Measurements from ENCODE around the gene MANEA.
A peak's percentile ranks its signal among the peaks of the same experiment; 100 is the strongest.

The MANEA gene

DNA sequence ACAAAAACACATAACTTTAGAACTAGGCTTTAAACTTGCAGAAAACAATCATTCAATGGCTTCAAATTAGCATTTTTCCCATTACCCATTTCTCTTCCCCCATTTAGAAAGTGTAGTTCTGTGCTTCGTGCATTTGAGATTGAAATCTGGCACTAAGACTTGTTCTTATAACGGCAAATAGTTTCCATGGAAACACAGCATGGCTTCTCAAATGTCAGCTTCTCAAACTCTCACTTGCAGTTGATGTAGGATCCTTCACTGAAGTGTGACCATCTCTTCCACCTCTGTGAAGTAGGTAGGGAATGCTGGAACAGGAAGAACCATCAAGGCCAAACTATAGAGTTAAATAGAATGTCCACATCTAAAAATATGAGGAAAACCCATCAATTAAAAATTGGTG, 52.2 kb downstream of the MANEA start:
- TF ChIP-seq ZFX (IDR thresholded peaks at IDR 0.05), result no peak
- TF ChIP-seq, protein P1, sequence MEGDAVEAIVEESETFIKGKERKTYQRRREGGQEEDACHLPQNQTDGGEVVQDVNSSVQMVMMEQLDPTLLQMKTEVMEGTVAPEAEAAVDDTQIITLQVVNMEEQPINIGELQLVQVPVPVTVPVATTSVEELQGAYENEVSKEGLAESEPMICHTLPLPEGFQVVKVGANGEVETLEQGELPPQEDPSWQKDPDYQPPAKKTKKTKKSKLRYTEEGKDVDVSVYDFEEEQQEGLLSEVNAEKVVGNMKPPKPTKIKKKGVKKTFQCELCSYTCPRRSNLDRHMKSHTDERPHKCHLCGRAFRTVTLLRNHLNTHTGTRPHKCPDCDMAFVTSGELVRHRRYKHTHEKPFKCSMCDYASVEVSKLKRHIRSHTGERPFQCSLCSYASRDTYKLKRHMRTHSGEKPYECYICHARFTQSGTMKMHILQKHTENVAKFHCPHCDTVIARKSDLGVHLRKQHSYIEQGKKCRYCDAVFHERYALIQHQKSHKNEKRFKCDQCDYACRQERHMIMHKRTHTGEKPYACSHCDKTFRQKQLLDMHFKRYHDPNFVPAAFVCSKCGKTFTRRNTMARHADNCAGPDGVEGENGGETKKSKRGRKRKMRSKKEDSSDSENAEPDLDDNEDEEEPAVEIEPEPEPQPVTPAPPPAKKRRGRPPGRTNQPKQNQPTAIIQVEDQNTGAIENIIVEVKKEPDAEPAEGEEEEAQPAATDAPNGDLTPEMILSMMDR (conservative IDR thresholded peaks at IDR 0.05), result no peak
- H3K27ac ChIP-seq, result no peak overlapping the region

DNA sequence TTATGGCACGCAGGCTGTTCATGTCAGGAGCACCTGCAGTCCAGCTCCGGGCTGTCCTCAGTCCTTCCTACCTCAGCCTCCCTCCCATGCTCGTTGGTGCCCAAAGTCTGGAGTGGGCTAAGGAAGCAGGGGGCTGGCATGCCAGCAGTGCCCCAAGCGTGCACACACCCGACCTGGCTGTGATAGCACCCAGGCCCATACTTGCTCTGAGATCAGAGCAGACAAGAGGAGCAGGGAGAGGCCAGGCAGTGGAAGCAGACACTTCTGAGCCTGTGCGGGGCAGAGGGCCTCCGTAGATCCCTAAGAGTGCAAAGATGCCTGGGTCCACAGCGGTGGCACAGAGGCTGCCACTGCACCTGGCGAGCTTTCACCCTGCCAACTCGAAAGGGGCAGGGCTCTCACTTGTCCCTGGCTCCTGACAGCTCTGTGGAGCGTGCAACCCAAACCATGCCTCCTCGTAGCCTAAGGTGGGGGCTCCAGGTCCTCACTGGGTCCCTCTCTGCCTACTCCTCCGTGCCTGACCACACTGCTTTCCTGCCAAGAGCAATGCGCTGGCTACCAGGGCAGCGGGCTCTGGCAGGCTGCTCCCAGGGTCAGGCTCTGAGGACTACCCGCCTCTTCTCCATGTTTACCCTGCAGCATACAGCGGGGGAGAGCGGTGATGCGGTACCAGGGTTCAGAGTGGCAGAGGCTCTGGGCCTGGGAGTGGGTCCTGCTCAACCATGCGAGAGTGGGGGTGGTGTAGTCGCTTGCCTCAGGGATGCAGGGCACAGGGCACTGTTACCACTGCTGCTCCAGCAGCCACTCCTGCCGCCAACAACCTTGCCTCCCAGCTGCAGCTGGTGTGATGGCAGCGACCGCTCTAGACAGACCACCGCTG, 59.5 kb downstream of the MANEA start:
- H3K27ac ChIP-seq, result no peak overlapping the region
- TF ChIP-seq ZFX (IDR thresholded peaks at IDR 0.05), result no peak
- TF ChIP-seq, protein P1 (conservative IDR thresholded peaks at IDR 0.05), result no peak

DNA sequence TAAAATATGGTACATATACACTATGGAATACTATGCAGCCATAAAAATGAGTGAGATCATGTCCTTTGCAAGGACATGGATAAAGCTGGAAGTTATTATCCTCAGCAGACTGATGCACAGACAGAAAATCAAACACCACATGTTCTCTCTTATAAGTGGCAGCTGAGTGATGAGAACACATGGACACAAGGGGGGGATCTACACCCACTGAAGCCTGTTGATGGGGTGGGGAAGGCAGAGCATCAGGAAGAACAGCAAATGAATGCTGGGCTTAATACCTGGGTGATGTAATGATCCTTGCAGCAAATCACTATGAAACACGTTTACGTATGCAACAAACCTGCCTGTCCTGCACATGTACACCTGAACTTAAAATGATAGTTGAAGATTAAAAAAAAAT, 71.3 kb downstream of the MANEA start:
- no peak for TF ChIP-seq ZFX (IDR thresholded peaks at IDR 0.05)
- TF ChIP-seq, protein P1 (conservative IDR thresholded peaks at IDR 0.05), result peak; percentile 18
- no peak overlapping the region for H3K27ac ChIP-seq

DNA sequence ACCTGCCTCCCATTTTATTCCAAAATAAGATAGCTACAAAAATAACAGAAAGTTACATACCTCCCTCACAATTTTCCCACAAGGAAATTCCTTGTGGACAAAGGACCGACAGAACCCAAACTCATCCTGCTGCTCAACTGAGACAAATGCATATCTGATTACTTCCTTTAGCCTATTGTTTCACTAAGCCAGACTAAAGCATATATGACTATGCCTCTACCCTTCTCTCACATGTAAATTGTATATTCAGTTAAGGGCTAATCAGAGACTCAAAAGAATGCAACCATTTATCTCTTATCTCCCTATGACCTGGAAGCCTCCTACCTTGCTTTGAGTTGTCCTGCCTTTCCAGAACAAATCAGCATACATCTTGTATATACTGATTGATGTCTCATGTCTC, 72.1 kb downstream of the MANEA start:
- no peak overlapping the region for H3K27ac ChIP-seq
- TF ChIP-seq, protein P1 (conservative IDR thresholded peaks at IDR 0.05), result no peak
- TF ChIP-seq ZFX (IDR thresholded peaks at IDR 0.05), result no peak

DNA sequence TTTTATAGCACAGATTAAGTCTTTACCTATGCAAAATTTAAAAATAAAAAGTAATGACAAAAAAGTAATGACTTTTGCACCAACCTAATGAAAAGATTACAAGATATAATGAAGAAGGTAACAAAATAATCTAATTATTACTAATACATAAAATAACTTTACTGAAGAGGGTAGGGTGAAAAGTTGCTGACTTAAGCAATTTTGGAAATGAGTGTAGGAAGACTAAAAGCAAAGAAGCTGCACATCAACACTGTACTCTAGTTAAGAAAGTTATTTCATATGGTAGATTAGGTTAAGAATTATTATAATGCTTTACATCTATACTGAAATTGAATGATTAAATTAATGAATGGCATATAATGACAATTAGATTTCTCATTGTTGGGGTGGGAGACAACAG, 76.8 kb downstream of the MANEA start:
- TF ChIP-seq ZFX (IDR thresholded peaks at IDR 0.05), result no peak
- TF ChIP-seq, protein P1 (conservative IDR thresholded peaks at IDR 0.05), result no peak
- H3K27ac ChIP-seq, result no peak overlapping the region

DNA sequence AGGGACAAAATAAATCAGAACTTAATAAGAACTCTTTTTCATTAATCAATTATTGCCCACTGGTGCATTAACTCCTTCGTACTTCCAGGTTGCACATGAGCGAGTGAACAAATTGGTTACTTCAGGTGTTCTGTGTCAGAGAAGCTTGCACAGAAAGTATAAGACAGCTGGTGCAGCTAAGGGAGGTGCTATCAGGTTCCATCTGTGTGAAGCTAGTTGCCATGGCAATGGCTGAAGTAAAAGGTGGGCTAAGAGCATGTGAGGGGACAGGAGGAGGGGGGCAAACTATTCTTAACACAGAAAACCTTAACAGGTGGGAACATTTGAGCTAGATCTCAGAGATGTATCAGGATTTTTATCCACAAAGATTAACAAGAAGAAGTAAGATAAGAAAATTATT, 81.6 kb downstream of the MANEA start:
- H3K27ac ChIP-seq, result no peak overlapping the region
- TF ChIP-seq, protein P1 (conservative IDR thresholded peaks at IDR 0.05), result no peak
- TF ChIP-seq ZFX (IDR thresholded peaks at IDR 0.05), result no peak

All from C4-2B (cell line).